ENCODE measurements around the gene TMEM225.

The TMEM225 gene

GRCh38 chr11:123838199-123838598 lies 47.3 kb downstream of the TMEM225 start:
- no peak overlapping the region for H4K8ac ChIP-seq (ENCODE audit: low read length)
- no peak overlapping the region for H3K27ac ChIP-seq (ENCODE audit: low read length, poor library complexity, severe bottlenecking)
- H3K4me3 ChIP-seq (ENCODE audit: insufficient read depth in 1 of 2, low read depth in 1 of 2, low read length in 2 of 2) = no peak overlapping the region
- H2BK5ac ChIP-seq (ENCODE audit: low read depth, low read length, poor library complexity, severe bottlenecking) = no peak overlapping the region
- no peak overlapping the region for H2AK5ac ChIP-seq (ENCODE audit: low read length, severe bottlenecking)
- H3K9me3 ChIP-seq (ENCODE audit: control insufficient read depth, low read length) = peaks cover 3% of the 10 kb centered on the region
- no peaks in the 10 kb centered on the region for H3K79me1 ChIP-seq (replicated peaks; ENCODE audit: low read length, poor library complexity, severe bottlenecking)
- H3K14ac ChIP-seq (ENCODE audit: low read length in 2 of 2) = no peak overlapping the region
- H3K27me3 ChIP-seq (ENCODE audit: control insufficient read depth in 1 of 2, insufficient read depth in 1 of 2, low read length in 2 of 2) = no peaks in the 10 kb centered on the region
- no peak overlapping the region for H2BK15ac ChIP-seq (ENCODE audit: low read depth, poor library complexity, severe bottlenecking)
- WGBS = 57% methylated on average over 3 of the region's 3 CpGs
- no peak overlapping the region for H3K4me2 ChIP-seq (ENCODE audit: low read length, poor library complexity, severe bottlenecking)
- no peak overlapping the region for H2AFZ ChIP-seq (ENCODE audit: low read depth, low read length)
- no peak for DNase-seq
- H3K18ac ChIP-seq (ENCODE audit: low read depth in 1 of 2, low read length in 2 of 2) = no peak overlapping the region
- no peaks in the 10 kb centered on the region for H3K36me3 ChIP-seq (ENCODE audit: control insufficient read depth in 1 of 2, insufficient read depth in 2 of 2, low read depth in 1 of 2, low read length in 2 of 2)
- H3K4me1 ChIP-seq (ENCODE audit: control insufficient read depth, insufficient read depth, low read depth, low read length) = no peaks in the 10 kb centered on the region
- no peak overlapping the region for H3K4ac ChIP-seq (ENCODE audit: low read depth in 1 of 2, low read length in 2 of 2)
- no peak overlapping the region for H2BK120ac ChIP-seq (ENCODE audit: low read depth, low read length)
- no peak overlapping the region for H4K91ac ChIP-seq (ENCODE audit: low read length)
- no peak overlapping the region for H2BK12ac ChIP-seq (ENCODE audit: low read length in 2 of 2)
- no peak overlapping the region for H3K23ac ChIP-seq (ENCODE audit: low read length in 2 of 2)
- no peak overlapping the region for H3K9ac ChIP-seq (ENCODE audit: low read length)

GRCh38 chr11:123833095-123833494 lies 52.4 kb downstream of the TMEM225 start:
- DNase-seq = no peak
- no peak overlapping the region for H3K27ac ChIP-seq (ENCODE audit: low read length, poor library complexity, severe bottlenecking)
- H3K9ac ChIP-seq (ENCODE audit: low read length) = no peak overlapping the region
- no peak overlapping the region for H2AK5ac ChIP-seq (ENCODE audit: low read length, severe bottlenecking)
- H3K4me1 ChIP-seq (ENCODE audit: control insufficient read depth, insufficient read depth, low read depth, low read length) = no peaks in the 10 kb centered on the region
- no peak overlapping the region for H3K4me2 ChIP-seq (ENCODE audit: low read length, poor library complexity, severe bottlenecking)
- H2BK15ac ChIP-seq (ENCODE audit: low read depth, poor library complexity, severe bottlenecking) = no peak overlapping the region
- no peaks in the 10 kb centered on the region for H3K79me1 ChIP-seq (replicated peaks; ENCODE audit: low read length, poor library complexity, severe bottlenecking)
- H3K18ac ChIP-seq (ENCODE audit: low read depth in 1 of 2, low read length in 2 of 2) = no peak overlapping the region
- no peak overlapping the region for H2AFZ ChIP-seq (ENCODE audit: low read depth, low read length)
- H3K14ac ChIP-seq (ENCODE audit: low read length in 2 of 2) = no peak overlapping the region
- H2BK120ac ChIP-seq (ENCODE audit: low read depth, low read length) = no peak overlapping the region
- no peak overlapping the region for H2BK12ac ChIP-seq (ENCODE audit: low read length in 2 of 2)
- no peak overlapping the region for H3K4ac ChIP-seq (ENCODE audit: low read depth in 1 of 2, low read length in 2 of 2)
- no peaks in the 10 kb centered on the region for H3K9me3 ChIP-seq (ENCODE audit: control insufficient read depth, low read length)
- no peak overlapping the region for H2BK5ac ChIP-seq (ENCODE audit: low read depth, low read length, poor library complexity, severe bottlenecking)
- H4K8ac ChIP-seq (ENCODE audit: low read length) = no peak overlapping the region
- H3K27me3 ChIP-seq (ENCODE audit: control insufficient read depth in 1 of 2, insufficient read depth in 1 of 2, low read length in 2 of 2) = no peaks in the 10 kb centered on the region
- H3K4me3 ChIP-seq (ENCODE audit: insufficient read depth in 1 of 2, low read depth in 1 of 2, low read length in 2 of 2) = no peak overlapping the region
- no peak overlapping the region for H4K91ac ChIP-seq (ENCODE audit: low read length)
- H3K23ac ChIP-seq (ENCODE audit: low read length in 2 of 2) = no peak overlapping the region
- no peaks in the 10 kb centered on the region for H3K36me3 ChIP-seq (ENCODE audit: control insufficient read depth in 1 of 2, insufficient read depth in 2 of 2, low read depth in 1 of 2, low read length in 2 of 2)
- no CpG with 5 or more reads among the region's 2 CpGs for WGBS
